Measurements from ENCODE around the gene PLCG2. TPM values are rescaled to one million over a fixed set of nuclear protein-coding genes. Genes with fewer than 3 reads are reported as not detected.

Gene PLCG2
- total and polyA plus RNA-seq, 3 donors from 2014 or later = 6.8 to 11.3 (median 8.0) TPM

DNA sequence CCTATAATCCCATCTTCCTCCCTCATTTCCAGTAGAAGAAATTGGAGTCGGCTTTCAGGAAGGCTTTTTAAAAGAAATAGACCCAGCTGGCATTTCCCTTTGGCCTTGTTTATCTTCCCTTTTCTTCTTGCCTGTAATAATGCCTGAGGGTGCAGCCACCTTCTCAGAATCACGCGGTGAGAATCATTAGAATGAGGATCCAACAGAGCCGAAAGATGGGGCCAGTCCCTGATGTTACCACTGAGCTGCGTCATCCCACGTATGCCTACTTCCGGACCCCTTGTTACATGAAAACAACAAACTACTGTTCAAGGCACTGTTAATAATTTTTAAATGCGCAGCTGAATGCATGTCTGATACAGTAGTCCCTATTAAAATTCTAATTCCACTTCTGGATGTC is 208.0 kb downstream of the PLCG2 start:
- Histone ChIP-seq H3K4me1 (no peaks in the 10 kb centered on the region), H3K9me3 (no peaks in the 10 kb centered on the region), H3K4me3 (no peak overlapping the region), H3K27ac (no peak overlapping the region), H3K27me3 (no peaks in the 10 kb centered on the region), H3K36me3 (ENCODE audit: low read depth, missing control alignments) (no peaks in the 10 kb centered on the region)
- TF ChIP-seq, protein P1, sequence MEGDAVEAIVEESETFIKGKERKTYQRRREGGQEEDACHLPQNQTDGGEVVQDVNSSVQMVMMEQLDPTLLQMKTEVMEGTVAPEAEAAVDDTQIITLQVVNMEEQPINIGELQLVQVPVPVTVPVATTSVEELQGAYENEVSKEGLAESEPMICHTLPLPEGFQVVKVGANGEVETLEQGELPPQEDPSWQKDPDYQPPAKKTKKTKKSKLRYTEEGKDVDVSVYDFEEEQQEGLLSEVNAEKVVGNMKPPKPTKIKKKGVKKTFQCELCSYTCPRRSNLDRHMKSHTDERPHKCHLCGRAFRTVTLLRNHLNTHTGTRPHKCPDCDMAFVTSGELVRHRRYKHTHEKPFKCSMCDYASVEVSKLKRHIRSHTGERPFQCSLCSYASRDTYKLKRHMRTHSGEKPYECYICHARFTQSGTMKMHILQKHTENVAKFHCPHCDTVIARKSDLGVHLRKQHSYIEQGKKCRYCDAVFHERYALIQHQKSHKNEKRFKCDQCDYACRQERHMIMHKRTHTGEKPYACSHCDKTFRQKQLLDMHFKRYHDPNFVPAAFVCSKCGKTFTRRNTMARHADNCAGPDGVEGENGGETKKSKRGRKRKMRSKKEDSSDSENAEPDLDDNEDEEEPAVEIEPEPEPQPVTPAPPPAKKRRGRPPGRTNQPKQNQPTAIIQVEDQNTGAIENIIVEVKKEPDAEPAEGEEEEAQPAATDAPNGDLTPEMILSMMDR (IDR thresholded peaks at IDR 0.05) = no peak
- TF ChIP-seq POLR2A (IDR thresholded peaks at IDR 0.05) = no peak
- 70 to 78% methylated on average over 8 of the region's 8 CpGs for WGBS, 2 donors
- intact Hi-C loops (cut with DNase I; ENCODE audit: low total_unique reads) = no loop called here
- no peak for DNase-seq

DNA sequence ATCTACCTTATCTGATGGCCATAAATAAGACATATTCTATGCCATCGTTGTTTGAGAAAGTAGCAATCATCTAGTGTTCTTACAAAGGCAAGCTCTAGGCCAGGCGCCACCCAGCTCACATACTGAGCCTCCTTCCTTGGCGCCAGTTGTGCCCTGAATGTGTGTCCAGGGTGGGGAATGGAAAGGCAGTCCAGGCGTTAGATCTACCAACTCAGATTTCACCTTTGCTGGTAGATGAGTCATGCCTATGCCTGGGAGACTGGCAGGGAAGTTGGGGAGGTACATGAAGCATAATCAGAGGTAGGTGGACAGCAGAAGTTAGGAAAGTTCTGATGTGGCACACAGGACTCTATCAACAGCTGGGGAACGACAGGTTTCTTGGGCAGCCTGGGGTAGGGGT is 208.6 kb downstream of the PLCG2 start:
- Histone ChIP-seq H3K4me1 (no peaks in the 10 kb centered on the region), H3K27ac (no peak overlapping the region), H3K36me3 (ENCODE audit: low read depth, missing control alignments) (no peaks in the 10 kb centered on the region), H3K27me3 (no peaks in the 10 kb centered on the region), H3K4me3 (no peak overlapping the region), H3K9me3 (no peaks in the 10 kb centered on the region)
- WGBS, 2 donors = 88 to 91% methylated on average over 5 of the region's 5 CpGs
- no peak for DNase-seq
- TF ChIP-seq, protein P1 (IDR thresholded peaks at IDR 0.05) = no peak
- TF ChIP-seq POLR2A (IDR thresholded peaks at IDR 0.05) = no peak
- intact Hi-C loops (cut with DNase I; ENCODE audit: low total_unique reads) = no loop called here

DNA sequence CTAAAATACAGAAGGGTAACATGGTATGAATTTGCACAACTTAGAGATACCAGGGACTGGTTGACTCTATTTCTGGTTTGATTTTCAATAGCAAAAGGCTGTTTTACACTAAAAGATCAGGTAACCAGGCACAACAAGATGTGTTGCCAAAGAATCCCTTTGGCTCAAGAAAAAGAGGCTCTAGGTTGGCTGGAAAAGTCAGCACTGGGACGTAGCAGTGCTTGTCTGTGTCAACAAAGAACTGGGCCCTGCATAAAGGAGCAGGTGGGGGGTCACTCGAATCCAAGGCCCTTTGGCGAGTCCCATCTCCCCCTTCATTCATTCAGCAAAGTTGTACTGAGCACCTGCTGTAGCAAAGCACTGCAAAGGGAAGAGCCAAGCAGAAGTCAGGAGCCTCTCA is 213.8 kb downstream of the PLCG2 start:
- H3K36me3 ChIP-seq (ENCODE audit: low read depth, missing control alignments) = no peaks in the 10 kb centered on the region
- H3K9me3 ChIP-seq = no peaks in the 10 kb centered on the region
- TF ChIP-seq, protein P1 (IDR thresholded peaks at IDR 0.05) = no peak
- no peak for TF ChIP-seq POLR2A (IDR thresholded peaks at IDR 0.05)
- 68 to 76% methylated on average over 3 of the region's 3 CpGs for WGBS, 2 donors
- no peak overlapping the region for H3K27ac ChIP-seq
- no peak for DNase-seq
- no peak overlapping the region for H3K4me3 ChIP-seq
- no peaks in the 10 kb centered on the region for H3K4me1 ChIP-seq
- H3K27me3 ChIP-seq = no peaks in the 10 kb centered on the region
- intact Hi-C loops (cut with DNase I; ENCODE audit: low total_unique reads) = no loop called here

DNA sequence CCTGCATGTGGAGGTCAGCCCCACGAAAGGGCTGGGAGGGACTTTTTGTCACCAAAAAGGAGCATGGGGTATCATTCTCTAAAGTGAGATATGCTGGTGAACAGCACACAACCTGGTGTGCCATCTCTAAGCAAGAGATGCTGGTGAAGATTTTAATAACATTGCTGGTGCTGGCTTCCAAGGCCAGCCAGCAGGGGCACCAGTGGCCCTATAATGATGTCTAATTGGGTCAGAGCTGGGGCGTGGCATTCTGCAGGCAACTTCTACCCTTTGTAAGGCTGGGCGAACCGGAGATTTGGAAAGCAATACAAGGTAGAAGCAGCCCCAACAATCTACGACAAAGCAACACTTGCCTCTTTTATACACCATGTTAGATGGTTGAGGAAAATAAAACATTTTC is 215.4 kb downstream of the PLCG2 start:
- WGBS, 2 donors = 90 to 91% methylated on average over 4 to 5 of the region's 5 CpGs
- no peak overlapping the region for H3K4me3 ChIP-seq
- TF ChIP-seq POLR2A (IDR thresholded peaks at IDR 0.05) = no peak
- TF ChIP-seq, protein P1 (IDR thresholded peaks at IDR 0.05) = no peak
- no peaks in the 10 kb centered on the region for H3K36me3 ChIP-seq (ENCODE audit: low read depth, missing control alignments)
- intact Hi-C loops (cut with DNase I; ENCODE audit: low total_unique reads) = no loop called here
- H3K4me1 ChIP-seq = no peaks in the 10 kb centered on the region
- no peak for DNase-seq
- H3K27ac ChIP-seq = no peak overlapping the region
- H3K9me3 ChIP-seq = no peaks in the 10 kb centered on the region
- H3K27me3 ChIP-seq = no peaks in the 10 kb centered on the region

DNA sequence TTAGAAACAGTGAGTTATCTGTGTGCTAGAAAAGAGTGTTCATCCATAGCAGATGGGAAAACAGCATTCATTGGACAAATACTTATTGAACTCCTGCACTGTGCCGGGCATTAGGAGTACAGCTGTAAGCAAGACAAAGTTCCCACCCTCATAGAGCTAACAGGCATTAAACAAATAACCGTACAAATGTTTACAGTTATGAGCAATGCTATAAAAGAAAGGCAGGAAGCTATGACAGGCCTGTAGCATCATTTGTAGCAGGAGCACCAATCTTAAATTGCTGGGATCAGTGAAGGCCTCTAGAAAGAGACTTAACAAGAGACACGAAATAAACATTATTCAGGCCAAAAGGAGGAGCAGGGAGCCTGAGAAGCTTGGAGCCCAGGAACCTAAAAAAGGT is 216.6 kb downstream of the PLCG2 start:
- WGBS, 2 donors = 48 to 50% methylated on average over 3 of the region's 3 CpGs
- Histone ChIP-seq H3K36me3 (ENCODE audit: low read depth, missing control alignments) (no peaks in the 10 kb centered on the region), H3K27me3 (no peaks in the 10 kb centered on the region), H3K4me1 (no peaks in the 10 kb centered on the region), H3K4me3 (no peak overlapping the region), H3K27ac (no peak overlapping the region), H3K9me3 (no peaks in the 10 kb centered on the region)
- TF ChIP-seq, protein P1 (IDR thresholded peaks at IDR 0.05) = no peak
- no peak for TF ChIP-seq POLR2A (IDR thresholded peaks at IDR 0.05)
- DNase-seq = no peak
- intact Hi-C loops (cut with DNase I; ENCODE audit: low total_unique reads) = no loop called here
